AG04450 (cell line): Measurements from ENCODE around the gene SPATA22. TPM values are rescaled to one million over a fixed set of nuclear protein-coding genes. Genes with fewer than 3 reads are reported as not detected.

ENCODE experiments used
- CTCF ChIA-PET: fragments of 300-600, 350-600 bp; formaldehyde crosslinking; extraction: SDS; loops from one replicate; lab custom pipeline; 2022; ENCODE audit warnings: antibody characterized with exemption, inconsistent platforms; lab: Charles Lee
- POLR2A ChIA-PET: fragments of 350-600 bp; formaldehyde crosslinking; extraction: SDS; loops from one replicate; lab custom pipeline; 2021; ENCODE audit warnings: antibody characterized with exemption, inconsistent platforms; lab: Yijun Ruan, JAX
- DNase-seq: peaks from one replicate; pipeline ENCODE4 v3.0.0-alpha.2; 2011; ENCODE audit warnings: low read depth, low spot score
- H3K27ac ChIP-seq: one replicate; pipeline ENCODE4 v1.5.1; 2012; ENCODE audit warnings: low read depth, low read length, control low read depth
- H3K27me3 ChIP-seq: one replicate; pipeline ENCODE4 v1.6.0; 2012; ENCODE audit warnings: low read length; ENCODE audit not compliant: control insufficient read depth, insufficient read depth
- H3K4me3 ChIP-seq: 2 replicates; pipeline ENCODE4 v1.5.1; 2011; ENCODE audit warnings: mild to moderate bottlenecking, low read depth, low read length, control low read depth
- H3K9me3 ChIP-seq: 2 replicates; pipeline ENCODE4 v1.5.1; 2012; ENCODE audit warnings: low read length; ENCODE audit not compliant: control insufficient read depth, insufficient read depth
- polyA plus RNA-seq: library from polyadenylated mRNA; depleted of rRNA; stranded (reverse); fragments of >200 nt; gene quantifications from 2 replicates; pipeline ENCODE4 v1.2.3, GENCODE V29; 2011
- TF ChIP-seq, protein P1 (sequence below): IDR thresholded peaks from 2 replicates; pipeline ENCODE4 v1.5.1; 2011; ENCODE audit warnings: low read depth, low read length, control low read depth, inconsistent platforms

SPATA22 gene
- polyA plus RNA-seq, 1 experiment, result not detected

DNA sequence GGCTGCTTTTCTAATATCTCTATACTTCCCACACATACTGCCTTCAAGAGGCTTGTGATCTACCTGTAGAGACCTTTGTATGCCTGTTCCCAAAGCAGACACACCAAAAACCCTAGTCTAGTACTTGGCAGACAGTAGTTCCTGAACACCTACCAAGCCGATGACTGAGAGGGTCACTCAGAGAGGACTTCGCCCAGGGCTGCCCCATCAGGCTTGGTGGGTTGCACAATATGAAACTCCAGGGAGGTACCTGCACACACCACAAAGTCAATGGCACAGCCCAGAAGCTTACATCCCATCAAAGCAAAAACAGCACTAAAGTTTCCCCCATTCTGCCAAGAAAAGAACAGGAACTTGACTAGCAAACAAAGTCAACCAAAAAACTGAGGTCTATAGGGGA lies 34.4 kb upstream of the SPATA22 start:
- no peaks in the 10 kb centered on the region for H3K27me3 ChIP-seq
- POLR2A ChIA-PET, result no interaction called here
- no peaks in the 10 kb centered on the region for H3K9me3 ChIP-seq
- no peak overlapping the region for H3K27ac ChIP-seq
- no peak for DNase-seq
- CTCF ChIA-PET, result no interaction called here
- TF ChIP-seq, protein P1, sequence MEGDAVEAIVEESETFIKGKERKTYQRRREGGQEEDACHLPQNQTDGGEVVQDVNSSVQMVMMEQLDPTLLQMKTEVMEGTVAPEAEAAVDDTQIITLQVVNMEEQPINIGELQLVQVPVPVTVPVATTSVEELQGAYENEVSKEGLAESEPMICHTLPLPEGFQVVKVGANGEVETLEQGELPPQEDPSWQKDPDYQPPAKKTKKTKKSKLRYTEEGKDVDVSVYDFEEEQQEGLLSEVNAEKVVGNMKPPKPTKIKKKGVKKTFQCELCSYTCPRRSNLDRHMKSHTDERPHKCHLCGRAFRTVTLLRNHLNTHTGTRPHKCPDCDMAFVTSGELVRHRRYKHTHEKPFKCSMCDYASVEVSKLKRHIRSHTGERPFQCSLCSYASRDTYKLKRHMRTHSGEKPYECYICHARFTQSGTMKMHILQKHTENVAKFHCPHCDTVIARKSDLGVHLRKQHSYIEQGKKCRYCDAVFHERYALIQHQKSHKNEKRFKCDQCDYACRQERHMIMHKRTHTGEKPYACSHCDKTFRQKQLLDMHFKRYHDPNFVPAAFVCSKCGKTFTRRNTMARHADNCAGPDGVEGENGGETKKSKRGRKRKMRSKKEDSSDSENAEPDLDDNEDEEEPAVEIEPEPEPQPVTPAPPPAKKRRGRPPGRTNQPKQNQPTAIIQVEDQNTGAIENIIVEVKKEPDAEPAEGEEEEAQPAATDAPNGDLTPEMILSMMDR, result no peak
- no peak overlapping the region for H3K4me3 ChIP-seq

GRCh38 chr17:3505008-3505407 lies 33.4 kb upstream of the SPATA22 start:
- no peak overlapping the region for H3K27ac ChIP-seq
- H3K4me3 ChIP-seq, result no peak overlapping the region
- TF ChIP-seq, protein P1, result no peak
- ChIA-PET POLR2A (no interaction called here), CTCF (no interaction called here)
- H3K27me3 ChIP-seq, result no peaks in the 10 kb centered on the region
- DNase-seq, result no peak
- H3K9me3 ChIP-seq, result peaks cover 6% of the 10 kb centered on the region; the same call in 1 of the 2 replicates

- no peak overlapping the region for H3K4me3 ChIP-seq
- DNase-seq, result no peak
- no peaks in the 10 kb centered on the region for H3K27me3 ChIP-seq
- ChIA-PET CTCF (no interaction called here), POLR2A (no interaction called here)
- peaks cover 6% of the 10 kb centered on the region; the same call in 1 of the 2 replicates for H3K9me3 ChIP-seq
- H3K27ac ChIP-seq, result no peak overlapping the region
- TF ChIP-seq, protein P1, result no peak
Observed at GRCh38 chr17:3503285-3503684, 31.7 kb upstream of the SPATA22 start.

- ChIA-PET POLR2A (no interaction called here), CTCF (no interaction called here)
- H3K27me3 ChIP-seq, result no peaks in the 10 kb centered on the region
- H3K27ac ChIP-seq, result no peak overlapping the region
- TF ChIP-seq, protein P1, result no peak
- peaks cover 6% of the 10 kb centered on the region; the same call in 1 of the 2 replicates for H3K9me3 ChIP-seq
- no peak overlapping the region for H3K4me3 ChIP-seq
- DNase-seq, result no peak
Observed at GRCh38 chr17:3502466-3502865, 30.8 kb upstream of the SPATA22 start.

GRCh38 chr17:3501344-3501743 lies 29.7 kb upstream of the SPATA22 start:
- POLR2A ChIA-PET, result no interaction called here
- no peak overlapping the region for H3K27ac ChIP-seq
- CTCF ChIA-PET, result no interaction called here
- H3K27me3 ChIP-seq, result no peaks in the 10 kb centered on the region
- peaks cover 6% of the 10 kb centered on the region; the same call in 1 of the 2 replicates for H3K9me3 ChIP-seq
- no peak overlapping the region for H3K4me3 ChIP-seq
- TF ChIP-seq, protein P1, result no peak
- DNase-seq, result no peak
